Stimulated activated CD4-positive, alpha-beta T cell treated with anti-CD3 and anti-CD28 coated beads, TNF-alpha, amount 100 ng/mL, for 4 hours (primary cell): ENCODE results near the gene PNPLA7.
"Not testable (repeated sequence)": the region's sequence is repeated elsewhere in the genome, so short reads cannot be mapped to it uniquely, and the experiment has no call there.

Source experiments
- DNase-seq, 3 experiments: peaks; one replicate each; pipeline ENCODE4 v3.0.0-alpha.2; 2020; ENCODE audit warnings: low read depth in 3 of 3

Gene PNPLA7

DNA sequence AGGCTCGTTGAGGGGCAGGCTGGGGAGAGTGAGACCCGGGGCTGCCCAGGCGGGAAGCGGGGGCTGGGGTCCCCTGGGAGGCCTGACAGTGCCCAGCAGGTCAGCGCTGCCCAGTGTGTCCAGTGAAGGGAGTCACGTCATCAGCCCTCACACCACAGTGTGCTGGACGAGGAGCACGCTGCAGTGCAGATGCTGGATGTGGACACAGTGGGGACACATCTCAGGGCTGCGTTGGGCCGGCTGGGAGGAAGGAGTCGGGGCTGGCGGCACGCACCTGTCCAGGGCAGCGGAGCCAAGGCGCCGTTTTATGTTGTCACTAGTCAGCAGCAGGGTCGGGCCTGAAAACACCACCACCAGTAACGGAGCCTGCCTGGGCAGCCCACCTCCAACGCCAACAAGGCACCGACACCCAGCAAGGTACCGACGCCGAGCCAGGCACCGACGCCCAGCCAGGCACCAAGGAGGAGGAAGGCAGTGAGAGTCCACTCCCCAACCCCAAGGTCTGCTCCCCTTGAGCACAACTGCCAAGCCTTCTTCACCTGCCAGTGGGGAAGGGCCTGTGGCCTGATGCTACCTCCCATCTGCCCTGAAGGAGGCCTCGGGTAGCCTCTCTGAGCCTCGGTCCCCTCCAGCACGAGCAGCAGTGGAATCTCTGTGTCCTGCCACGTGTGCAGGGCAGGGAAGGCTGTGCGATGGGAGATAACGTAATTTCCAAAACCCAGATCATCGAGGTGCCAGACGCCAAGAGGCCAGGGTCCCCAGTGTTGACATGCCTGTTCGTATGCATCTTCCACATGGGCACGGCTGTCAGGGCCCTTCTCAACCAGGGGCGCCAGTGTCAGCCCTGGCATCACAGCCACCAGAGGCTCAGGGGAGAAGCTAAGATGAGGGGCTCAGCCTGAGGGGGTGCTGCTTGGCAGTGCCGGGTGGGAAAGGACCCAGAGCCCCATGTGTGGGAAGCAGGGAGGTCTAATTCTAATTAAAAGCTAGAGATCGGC, 69.2 kb downstream of the PNPLA7 start:
- DNase-seq: no peak

DNA sequence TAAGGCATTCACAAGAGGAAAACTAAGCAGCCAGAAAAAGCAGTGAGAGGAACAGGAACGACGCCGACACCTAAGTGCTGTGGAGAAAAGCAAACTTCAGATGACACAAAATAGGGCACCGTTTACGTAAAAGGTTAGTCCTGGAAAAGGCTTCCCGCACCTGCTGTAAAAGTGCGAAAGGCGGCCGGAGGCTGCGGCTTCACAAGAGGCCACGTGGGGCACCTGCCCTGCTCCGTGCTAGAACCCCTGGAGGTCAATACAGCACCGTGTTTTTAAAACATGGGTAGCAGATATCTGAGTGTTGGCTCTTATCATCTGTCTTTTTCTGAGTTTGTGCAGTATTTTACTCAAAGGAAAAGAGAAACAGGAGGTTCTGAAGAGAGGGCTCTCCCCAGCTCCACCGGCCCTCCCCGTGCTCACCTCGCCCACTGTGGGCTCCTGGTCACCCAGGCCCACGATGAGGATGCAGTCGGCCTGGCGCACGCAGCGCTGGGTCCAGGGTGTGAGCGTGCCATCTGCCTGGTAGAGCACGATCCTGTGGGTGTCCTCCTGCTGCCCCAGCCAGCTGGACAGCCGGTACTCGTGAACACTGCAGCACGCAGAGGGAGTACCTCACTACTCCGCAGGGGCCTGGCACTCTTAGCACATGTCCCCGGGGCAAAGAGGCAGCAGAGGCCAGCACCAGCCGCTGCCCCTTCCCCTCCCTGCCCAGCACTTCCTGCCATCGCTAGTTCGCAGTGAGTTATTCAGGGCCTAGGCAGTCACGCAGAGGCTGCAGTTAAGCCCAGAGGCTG, 70.1 kb downstream of the PNPLA7 start:
- DNase-seq: no peak

DNA sequence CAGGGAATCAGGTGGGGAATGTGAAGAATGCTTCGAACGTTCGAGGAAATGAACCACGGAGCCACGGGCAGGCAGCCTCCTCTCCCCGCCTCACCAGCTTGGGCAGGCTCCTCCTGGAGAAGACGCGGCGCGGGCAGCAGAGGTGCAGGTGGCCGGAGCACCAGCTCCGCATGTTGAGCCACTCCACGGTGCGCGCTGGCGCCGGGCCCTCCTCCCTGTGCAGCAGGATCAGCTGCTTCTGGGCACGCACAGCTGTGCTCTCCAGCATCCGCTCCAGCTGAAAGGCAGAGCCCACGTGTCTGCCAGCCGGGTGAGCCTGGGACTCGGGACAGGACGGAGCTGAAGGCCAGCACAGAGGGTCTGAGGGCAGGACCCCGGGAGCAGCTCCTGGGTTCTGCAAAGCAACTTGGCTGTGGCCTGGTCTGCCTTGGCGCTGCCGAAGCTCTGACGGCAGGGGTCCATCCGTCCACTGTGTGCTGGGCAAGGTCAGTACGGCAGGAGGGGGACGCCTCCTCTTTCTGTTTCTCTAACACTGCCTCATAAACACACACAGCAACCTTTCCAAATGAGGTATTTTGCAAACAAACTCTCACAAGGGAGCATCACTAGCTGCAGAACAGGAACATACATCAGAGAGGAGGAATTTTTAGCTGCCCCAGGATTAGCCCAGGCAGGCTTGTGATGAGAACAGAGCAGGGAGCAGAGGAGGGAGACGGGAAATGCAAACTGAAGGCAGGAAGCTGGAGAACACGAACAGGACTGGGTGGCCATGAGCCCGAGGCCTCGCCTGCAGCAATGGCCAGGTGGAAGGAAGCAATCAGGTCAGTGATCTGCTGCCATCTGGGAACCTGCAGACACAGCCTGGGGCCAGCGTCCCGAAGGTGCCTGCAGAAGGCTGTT, 71.0 kb downstream of the PNPLA7 start:
- DNase-seq: no peak

DNA sequence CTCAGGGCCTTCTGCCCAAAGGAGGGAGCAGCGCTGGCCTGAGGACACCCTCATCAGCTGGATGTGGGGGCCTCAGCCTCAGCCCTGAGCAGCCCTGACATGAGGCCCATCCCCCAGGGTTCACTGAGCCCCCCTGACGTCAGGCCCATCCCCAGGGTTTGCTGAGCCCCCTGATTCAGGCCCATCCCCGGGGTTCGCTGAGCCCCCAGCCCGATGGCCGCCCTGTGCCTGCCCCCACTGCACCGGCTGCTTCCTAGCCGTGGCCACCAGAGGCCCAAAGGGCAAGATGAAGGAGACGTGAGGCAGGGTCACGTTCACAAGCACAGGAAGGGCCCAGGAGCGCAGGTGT, 71.6 kb downstream of the PNPLA7 start:
- DNase-seq: no peak

DNA sequence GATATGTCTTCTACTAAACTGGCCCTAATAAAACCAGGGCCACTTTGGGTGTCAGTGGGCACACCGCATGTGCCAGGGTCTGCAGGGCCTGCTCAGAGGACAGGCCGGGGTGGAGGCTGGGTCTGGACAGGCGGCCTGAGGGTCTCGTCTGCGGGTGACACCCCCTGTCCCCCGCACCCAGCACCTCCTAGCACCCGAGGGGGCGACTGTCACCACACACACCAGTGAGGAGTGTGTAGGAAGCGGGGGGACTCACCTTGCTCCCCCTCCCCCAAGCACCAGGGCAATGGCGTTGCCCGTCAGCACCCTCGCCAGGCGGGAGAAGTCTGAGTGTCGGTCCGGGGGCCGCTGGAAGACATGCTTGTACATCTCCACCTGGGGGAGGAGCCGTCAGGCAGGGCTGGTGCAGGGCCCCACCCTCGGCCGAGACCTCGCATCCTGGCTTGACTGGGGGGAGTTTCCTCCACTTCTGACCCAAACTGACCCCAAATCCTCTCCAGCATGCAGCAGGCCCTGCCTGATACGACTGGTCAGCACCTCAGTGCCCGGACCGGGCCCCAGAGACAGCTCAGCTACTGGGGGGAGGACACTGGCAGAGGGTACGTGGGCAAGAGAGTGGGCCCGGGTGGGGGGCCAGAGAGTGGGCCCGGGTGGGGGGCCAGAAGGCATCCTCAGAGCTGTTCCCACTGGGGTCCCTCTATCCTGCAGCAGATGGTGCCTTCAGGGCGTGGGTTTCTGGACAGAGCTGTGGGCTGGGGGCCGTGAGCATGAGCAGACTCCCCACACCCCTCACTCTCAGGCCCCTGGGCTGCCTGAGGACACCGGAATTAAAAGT, 72.2 kb downstream of the PNPLA7 start:
- no peak for DNase-seq

DNA sequence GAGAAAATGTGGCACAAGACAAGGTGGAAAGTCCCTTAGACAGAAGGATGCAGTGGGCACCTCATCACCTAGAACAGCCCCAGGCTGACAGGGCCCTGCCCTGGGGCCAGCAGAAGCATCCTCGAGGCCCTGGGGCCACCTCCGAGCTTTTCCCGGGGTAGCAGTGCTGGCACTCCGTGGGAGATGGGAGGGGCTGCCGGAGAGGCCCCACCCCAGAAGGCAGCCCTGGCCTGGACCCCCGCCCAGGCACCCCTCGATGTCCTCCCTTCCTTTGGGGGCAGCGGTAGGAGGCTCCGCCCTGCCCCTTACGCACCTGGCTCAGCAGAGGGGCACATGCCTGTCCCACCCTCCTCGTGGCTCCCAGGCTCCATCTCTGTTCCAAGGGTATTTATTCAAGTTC, 73.3 kb downstream of the PNPLA7 start:
- no peak for DNase-seq

DNA sequence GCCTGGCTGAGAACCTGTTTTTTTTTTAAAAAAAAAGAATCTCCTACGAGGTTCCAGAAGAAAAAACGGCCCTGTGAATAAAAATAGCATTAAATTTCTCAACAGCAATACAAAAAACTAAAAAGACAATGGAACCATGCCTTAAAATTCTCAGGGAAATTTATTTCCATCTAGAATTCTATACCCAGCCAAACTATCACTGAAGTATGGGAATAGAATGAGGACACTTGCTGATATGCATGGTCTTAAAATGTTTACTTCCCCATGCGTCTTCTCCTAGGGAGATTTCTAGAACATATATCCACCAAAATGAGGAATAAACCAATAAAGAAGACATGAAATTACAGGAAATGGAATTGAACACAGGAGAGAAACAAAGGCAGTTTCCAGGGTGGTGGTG, 74.5 kb downstream of the PNPLA7 start:
- no peak for DNase-seq

DNA sequence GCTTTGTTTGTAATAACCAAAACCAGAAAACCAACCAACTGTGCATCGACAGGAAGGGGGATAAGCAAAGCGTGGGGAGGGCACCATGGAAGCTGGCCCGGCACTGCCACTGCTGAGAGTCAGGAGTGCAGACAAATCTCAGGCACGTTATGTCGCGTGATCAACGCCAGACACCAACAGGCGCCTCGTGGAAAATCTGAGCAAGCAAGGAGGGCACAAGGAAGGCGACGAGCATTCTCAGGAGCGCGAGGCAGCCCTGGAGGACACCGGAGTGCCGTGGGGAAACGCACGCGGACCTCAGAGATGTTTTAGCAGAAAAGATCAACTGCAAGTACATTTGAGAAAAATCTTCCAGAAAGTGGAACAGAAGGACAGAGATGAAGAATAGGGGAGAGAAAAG, 75.9 kb downstream of the PNPLA7 start:
- no peak for DNase-seq

DNA sequence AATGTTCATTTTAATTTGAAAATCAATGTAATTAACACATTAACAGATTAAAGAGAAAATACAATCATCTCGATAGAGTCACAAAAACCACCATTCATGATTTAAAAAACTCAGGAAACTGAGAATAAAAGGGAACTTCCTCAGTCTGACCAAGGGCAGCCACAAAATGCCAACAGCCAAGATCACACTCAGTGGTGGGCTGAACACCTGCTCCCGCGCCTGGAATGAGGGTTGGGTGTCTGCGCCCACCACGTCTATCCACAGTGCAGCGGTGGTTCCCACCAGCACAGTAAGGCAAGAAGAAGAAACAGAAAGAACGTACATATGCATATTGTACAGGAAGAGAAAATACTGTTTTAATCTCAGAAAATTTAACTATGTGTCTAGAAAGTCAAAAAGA, 79.4 kb downstream of the PNPLA7 start:
- DNase-seq: no peak

DNA sequence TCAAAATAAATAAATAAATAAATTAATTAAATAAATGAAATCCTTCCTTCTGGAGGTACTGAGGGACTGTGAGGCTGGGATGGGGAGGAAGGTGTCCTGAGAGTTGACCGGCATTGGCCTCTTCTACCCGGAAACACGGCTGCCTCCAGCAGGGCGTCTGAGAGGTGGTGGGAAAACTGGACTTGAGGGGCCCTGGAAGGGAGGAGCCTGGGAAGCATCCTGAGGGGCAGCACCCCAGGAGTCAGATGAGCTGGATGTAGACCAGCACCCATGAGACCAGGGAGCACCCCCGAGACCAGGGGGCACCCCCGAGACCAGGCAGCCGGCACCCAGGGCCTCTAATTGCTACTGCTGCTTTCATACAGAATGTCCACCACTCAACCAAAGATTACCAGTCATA, 82.3 kb downstream of the PNPLA7 start:
- no peak for DNase-seq

DNA sequence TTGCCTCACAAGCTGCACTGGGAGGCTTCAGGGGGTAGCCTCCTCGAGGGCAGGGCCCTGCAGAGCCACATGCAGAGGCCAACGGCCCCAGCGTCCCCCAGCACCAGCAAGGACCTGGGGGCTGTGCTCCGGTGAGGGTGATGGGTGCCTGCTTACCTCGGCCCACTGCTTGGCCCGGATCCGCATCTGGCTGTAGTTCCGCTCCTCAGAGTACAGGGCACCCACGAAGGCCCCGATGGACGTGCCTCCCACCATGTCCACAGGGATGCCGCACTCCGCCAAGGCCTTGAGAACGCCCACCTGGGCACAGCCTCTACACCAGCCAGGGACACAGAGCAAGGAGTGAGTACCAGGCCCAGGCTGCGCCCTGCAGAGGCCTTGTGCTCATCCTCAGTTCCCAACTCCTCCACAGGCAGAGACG, 83.0 kb downstream of the PNPLA7 start:
- DNase-seq: no peak

DNA sequence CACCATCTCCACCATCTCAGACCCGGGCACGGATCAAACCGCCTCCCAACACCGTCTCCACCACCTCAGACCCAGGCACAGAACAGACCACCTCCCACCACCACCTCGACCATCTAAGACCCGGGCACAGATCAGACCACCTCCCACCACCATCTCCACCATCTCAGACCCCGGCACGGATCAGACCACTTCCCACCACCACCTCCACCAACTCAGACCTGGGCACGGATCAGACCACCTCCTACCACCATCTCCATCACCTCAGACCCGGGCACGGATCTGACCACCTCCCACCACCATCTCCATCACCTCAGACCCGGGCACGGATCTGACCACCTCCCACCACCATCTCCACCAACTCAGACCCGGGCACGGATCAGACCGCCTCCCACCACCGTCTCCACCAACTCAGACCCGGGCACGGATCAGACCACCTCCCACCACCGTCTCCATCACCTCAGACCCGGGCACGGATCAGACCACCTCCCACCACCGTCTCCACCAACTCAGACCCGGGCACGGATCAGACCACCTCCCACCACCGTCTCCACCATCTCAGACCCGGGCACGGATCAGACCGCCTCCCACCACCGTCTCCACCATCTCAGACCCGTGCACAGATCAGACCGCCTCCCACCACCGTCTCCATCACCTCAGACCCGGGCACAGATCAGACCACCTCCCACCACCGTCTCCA, 83.7 kb downstream of the PNPLA7 start:
- DNase-seq: not testable (repeated sequence)

DNA sequence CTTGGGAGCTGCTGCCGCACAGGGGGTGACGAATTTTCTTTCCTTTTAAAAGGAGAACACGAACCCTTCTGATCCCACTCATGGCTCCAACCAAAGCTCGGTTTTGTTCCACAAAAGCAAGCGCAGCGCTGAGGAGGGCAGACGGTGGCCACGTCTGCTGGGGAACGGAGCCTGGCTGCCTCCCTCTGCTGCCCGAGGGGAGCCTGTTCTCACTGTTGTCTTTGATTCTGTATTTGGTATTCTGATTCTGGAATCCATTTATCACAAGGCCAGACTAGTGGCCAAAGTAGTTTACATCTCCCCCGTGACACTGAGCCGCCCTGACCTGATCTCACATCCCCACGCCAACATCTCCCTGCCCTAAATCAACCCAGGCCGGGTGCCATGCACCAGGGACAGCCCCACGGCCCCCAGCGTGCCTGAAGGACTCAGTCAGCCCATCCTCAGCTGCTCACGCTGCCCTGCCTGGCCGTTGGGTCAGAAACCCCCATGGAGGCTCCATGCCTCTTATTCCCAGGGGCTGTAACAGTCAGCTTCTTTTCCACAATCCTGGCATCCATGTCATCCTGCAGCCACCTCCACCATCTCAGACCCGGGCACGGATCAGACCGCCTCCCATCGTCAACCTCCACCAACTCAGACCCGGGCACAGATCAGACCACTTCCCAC, 84.3 kb downstream of the PNPLA7 start:
- no peak for DNase-seq

DNA sequence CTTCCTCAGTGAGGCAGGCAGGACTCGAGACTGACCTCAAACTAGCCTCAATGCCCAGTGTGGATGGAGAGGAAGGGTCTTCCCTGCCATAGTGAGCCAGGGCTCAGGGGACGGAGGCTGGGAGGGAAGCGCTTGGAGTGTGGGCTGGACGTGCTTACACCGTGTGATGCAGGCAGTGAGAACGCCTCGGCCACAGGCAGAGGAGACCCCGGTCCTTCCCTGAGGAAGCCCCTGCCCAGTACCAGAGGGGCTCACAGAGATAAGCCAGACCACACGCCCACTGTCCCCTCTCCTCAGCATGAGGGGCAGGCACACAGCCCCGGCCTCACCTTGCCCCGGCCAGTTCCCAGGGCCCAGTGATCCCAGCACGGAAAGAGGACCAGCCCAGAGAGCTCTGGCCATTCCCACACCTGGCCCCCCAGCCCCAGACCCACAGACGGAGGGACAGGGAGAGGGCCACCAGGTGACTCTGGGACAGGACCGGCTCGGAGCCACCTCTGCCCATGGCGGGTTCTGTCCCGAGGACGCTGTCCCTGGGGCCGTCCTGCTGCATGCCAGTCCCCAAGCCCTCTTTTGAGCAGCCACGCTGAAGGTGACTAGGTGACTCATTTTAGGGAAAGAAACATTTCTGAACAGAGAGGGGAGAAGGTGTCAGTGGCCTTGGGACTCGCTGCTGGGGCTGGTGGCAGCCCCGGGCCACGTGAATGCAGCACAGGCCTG, 85.0 kb downstream of the PNPLA7 start:
- DNase-seq: no peak

DNA sequence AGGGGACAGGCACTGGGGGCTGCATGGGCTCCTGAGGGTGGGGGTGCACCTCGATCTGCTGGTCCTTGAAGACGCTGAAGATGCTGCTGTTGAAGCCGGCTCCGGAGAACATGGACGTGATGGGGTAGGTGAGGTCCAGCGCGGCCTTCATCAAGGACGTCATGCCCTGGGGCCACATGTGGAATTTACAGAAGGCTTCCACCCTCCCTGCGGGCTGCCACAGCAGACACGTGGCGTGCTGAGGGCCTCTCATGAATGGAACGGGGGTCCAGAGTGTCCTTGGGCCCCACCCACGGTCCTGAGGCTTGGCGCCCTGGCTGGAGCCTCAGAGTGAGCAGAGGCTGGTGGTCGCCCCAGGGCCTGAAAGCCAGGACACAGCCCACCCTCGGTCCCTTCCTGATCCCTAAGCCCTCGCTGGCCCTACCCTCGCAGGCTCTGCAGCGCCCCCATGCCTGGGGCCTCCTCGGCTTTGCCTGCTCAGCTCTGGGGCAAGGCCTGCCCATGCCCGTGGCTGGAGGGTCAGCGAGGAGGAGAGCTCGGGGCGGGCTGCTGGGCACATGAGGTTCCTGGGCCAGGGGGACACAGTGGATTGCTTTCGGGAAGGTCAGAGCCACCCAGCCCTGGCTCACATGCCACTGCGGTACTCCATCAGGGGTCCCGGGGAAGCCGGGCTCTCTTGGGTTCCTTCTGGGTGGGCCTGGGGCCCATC, 85.8 kb downstream of the PNPLA7 start:
- no peak for DNase-seq

DNA sequence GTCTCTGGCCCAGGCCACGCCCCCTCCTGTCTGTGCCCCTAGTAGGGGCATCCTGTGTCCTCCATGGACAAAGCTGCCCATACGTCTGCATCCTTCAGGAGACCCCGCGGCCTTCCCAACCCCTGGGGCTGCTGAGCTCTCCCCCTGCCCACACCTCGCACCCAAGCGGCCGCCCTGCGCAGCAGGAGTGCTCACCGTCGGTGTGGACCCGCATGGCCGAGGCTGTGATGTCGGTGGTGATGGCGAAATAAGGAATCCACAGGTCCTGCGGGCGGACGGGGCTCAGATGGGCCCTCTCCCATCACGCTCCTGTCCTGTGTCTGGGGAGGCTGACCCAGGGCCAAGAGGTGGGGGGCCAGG, 86.3 kb downstream of the PNPLA7 start:
- no peak for DNase-seq

DNA sequence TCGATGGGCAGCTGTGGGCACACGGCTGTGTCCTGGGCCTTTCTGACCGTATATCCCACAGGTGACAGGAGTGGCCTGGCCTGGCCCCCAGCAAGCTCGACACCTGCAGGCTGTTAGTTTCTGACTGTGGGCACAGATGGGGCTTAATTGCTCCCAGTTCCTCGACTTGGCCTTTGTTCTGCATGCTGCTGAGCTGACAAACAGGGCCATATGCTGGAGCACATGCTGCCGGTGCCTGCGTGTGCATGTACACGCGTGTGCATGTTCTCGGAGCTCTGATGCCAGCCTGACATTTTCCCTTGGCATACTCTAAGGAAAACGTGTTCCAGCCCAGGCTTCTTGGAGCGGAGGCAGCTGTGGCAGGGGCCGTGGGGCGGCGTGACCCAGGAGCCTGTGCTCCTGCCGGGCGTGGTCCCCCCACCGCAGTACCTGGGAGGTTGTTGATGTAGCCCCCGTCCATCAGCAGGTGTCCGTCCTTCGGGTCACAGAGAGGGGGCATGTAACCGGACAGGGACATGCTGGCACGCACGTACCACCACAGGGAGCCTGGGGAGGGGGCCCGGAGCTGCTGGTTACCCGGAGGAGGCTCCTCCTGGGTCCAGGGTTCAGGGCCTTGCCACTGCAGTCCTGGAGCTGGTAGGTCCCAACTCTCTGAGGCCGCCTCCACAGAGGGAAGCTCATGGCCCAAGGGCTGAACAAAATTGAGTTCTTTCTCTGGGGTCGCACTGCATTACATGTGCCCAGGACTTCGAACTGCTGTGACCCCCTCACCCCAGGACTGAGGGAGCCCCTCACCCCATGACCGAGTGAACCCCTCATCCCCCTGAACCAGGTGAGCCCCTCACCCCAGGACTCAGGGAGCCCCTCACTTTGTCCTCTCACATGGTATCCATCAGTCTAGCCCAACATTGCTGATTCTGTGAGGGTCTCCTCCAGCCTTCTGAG, 86.9 kb downstream of the PNPLA7 start:
- no peak for DNase-seq
